H1 (cell line): Measurements from ENCODE around the gene ARHGEF39. TPM values are rescaled to one million over a fixed set of nuclear protein-coding genes. Genes with fewer than 3 reads are reported as not detected.

Experiments used
- CBX5 ChIP-seq: fragments of 300-800, 300-1000 bp; sonication (generic); IDR thresholded peaks from 2 replicates; pipeline ENCODE4 v1.7.1; 2016; ENCODE audit warnings: antibody characterized with exemption, low read length, low read depth
- CBX8 ChIP-seq: fragments of 300-800, 300-1000 bp; sonication (generic); IDR thresholded peaks from 2 replicates; pipeline ENCODE4 v1.7.1; 2016; ENCODE audit warnings: low read depth, low read length, borderline replicate concordance
- CREB1 ChIP-seq: IDR thresholded peaks from 2 replicates; pipeline ENCODE4 v1.6.1; 2012; ENCODE audit warnings: inconsistent platforms
- KDM4A ChIP-seq: IDR thresholded peaks from one replicate; pipeline ENCODE4 v1.7.1; 2012; ENCODE audit warnings: low read depth, mild to moderate bottlenecking, moderate library complexity, low read length, inconsistent platforms; ENCODE audit not compliant: severe bottlenecking
- RXRA ChIP-seq: IDR thresholded peaks from 2 replicates; pipeline ENCODE4 v1.6.1; 2011; ENCODE audit warnings: low read depth, mild to moderate bottlenecking, low read length, moderate library complexity; ENCODE audit not compliant: insufficient read depth
- SP4 ChIP-seq: IDR thresholded peaks from 2 replicates; pipeline ENCODE4 v1.6.1; 2012; ENCODE audit warnings: low read length, inconsistent platforms
- polyA plus RNA-seq, 7 experiments: library from polyadenylated mRNA; depleted of rRNA in 3 of 7; stranded (reverse) in 5 of 7; unstranded in 2 of 7; fragments of >200 nt in 5 of 7; fragments of 200-250 nt in 2 of 7; gene quantifications; 1 replicate in 5 of 7; 2 replicates in 1 of 7; 4 replicates in 1 of 7; pipeline versions ENCODE4 v1.2.1 to v1.2.3, GENCODE V29; 2011 to 2013; ENCODE audit warnings: missing spikeins in 2 of 7, mixed read lengths in 2 of 7
- total RNA-seq: library from RNA; stranded (reverse); fragmentation: NEBNext Ultra II Directional; extraction: Animal tissue kit (Norgen Biotek cat#: 25700); gene quantifications from 2 replicates; pipeline ENCODE4 v1.2.1, GENCODE V29; 2021

The ARHGEF39 gene
- total and polyA plus RNA-seq, 2 of the 8 experiments (the other 6 are each of a cell fraction or from before 2014, with no cell fraction given) = 18.6 to 18.7 TPM

DNA sequence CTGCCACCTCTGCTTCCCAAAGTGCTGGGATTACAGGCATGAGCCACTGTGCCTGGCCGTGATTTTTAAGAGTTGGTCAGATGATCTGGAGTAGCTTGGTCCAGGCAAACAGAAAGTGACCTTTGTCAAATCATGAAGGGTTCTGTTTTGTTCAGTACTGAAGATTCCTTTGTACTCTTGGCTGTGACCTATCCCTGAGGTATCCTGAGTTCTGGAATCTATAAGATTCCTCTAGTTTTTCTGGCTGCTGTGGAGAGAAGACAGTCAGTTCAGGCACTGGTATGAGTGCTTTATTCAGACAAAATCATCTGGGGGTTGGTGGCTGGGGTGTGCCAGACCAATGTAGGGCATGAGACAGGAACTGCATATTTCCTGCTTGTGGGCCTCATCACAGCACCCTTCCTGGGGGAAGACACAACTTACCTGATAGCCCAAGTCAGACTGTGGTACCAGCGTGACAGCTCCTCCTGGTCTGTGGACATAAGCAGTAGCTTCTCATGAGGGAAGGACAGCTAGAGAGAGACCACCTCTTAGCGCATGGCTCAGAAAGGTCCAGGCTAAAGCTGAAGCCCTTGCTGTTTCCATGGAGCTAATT, 3.1 kb downstream of the ARHGEF39 start (continued):
- no peak for TF ChIP-seq SP4
- TF ChIP-seq RXRA = no peak
- TF ChIP-seq CBX5 = no peak
- no peak for TF ChIP-seq CREB1
- TF ChIP-seq KDM4A = no peak
- TF ChIP-seq CBX8 = no peak
